ENCODE results near the gene FADS2.
A peak's percentile ranks its signal among the peaks of the same experiment; 100 is the strongest.

FADS2 gene

DNA sequence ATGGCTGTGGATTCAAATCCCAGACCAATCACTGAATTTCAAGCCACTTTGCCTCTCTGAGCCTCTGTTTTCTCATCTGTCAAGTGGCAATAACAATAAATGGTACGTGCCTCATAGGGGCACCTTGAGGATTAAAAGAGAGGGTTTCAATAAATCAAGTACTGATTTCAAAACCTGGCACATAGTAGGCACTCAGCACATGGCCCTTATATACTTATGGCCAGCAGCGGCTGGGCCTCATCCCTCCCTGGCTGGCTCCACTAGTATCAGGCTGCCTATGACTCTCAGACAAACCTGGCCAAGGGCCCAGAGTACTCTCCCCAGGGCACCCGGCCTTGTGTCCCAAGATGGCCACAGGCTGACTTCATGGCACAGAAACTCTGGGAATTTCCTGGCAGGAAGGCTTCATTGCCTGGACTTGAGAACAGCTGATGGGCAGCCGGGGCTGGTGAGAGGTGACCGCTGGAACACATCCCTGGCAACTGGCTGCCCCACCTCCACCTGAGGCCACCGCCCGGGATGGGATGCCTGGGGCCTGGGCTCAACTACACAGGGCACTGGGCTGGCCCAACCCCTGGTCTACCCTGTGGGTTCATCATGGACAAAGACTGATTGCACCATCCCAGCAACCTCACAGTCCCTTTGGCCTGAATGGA is 59.9 kb downstream of the FADS2 start:
- peak; percentile 94 for DNase-seq (ENCODE audit: low spot score)

DNA sequence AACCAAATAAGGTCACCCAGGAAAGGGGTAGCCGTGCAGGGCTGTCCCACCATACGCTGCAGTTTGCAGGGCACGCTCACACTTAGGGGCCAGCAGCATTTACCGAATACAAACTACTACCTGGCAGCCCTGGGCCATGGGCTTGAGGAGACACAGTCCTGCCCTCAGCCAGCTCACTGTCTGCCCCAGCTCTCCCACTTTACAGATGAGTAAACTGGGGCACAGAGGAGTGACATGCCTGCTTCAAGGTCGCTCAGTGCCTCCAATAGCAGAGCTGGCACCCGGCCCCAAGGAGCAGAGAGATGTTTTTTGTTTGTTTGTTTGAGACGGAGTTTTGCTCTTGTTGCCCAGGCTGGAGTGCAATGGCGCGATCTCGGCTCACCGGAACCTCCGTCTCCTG is 60.5 kb downstream of the FADS2 start:
- DNase-seq (ENCODE audit: low spot score), result no peak

DNA sequence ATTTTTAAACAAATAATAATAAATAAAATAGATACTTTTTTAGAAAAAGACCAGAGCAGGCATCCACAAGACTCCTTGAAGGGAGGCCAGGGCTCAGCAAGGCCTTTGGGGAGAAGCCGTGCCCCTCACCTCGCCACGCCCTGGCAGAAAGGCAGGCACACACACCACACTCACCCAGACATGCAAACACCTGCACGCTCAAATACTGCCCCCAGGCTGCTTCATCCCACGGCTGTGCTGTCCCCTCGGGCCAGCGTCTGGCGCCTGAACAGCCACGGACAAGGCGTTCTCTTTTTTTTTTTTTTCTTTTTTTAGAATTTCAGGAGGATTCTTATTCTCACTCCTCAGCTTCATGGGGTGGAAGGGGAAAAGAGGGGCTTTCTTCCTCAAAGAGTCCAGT is 61.7 kb downstream of the FADS2 start:
- DNase-seq (ENCODE audit: low spot score), result no peak

DNA sequence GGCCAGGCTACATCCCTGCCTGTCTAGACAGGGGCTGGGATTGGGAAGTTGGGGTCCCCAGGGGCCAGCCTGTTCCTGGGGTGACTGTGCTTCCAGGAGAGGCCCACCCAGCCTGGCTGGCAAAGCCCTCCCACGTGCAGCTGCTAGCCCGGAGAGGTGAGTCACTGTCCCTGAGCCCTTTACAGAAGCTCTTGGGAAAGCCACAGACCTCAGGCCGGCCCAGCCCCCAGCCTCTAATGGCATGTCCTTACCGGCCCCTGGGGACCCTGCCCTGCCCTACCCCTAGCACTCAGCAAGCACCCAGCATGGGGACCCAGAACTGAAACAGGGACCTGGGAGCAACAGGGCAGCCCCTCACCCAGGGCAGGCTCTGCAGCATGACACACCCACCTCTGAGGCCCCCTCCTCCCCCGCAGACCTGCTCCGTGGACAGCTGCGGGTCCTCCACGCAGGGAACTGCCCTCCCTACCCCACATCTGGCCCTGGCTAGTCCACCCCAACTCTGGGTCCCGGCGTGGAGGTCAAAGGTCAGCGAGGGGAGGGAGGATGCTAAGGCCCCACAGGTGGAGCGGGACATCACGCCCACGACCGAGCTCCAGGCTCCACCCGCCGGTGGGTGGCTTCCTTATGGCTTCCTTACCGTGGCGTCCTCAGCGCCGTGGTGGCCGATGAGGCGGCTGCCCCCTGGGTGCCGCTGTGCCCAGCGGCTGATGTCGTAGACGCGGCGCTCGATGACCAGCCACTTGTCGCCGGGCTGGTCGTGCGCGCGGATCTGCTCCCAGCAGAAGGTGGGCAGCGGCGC is 62.6 kb downstream of the FADS2 start:
- peak; percentile 92 for DNase-seq (ENCODE audit: low spot score)

DNA sequence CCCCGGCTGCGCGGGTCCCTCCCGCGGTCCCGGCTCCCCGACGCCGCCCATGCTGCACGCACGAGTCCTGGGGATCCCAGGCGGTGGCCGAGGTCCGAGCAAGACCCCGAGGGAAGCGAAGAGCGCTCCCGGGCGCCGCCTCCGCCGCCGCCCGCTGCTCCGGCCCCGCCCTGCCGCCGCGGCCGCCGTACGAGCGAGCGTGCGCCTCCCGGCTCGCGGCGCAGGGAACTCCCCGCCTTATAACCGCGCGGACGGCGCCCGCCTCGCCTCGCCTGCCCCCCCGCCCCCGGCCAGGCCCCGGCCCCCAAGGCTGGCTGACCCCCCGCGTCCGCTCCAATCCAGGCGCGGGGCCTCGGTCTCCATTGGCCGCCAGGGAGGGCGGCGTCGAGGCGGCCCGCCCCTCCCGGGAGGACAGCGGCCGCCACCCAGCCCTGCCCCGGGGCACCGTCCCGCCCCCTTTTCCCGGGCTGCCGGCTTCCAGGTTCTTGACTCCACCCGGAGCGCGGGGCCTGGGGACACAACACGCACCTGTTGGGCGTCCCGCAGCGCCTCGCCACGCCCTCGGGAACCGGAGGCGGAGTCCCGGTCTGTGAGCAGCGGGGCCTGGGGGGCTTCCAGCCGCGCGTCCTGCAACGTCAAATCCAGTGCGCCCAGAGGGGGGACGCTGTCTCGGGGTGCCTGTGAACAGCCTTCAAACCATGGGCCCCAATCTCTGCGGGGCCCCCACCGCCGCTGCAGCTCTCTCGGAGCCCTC is 63.4 kb downstream of the FADS2 start, which contains the start of gene FADS3:
Gene FADS3, minus strand, starts transcription at position 215 of the 754 bp plus-strand sequence. Its CDS starts 164 bp downstream, at position 51.
- DNase-seq (ENCODE audit: low spot score), result peak; percentile 93

- DNase-seq (ENCODE audit: low spot score), result no peak
These were observed 63.9 kb downstream of the FADS2 start for GRCh38 chr11:61892085-61892370.

- DNase-seq (ENCODE audit: low spot score), result peak; percentile 75
These were observed 65.9 kb downstream of the FADS2 start for GRCh38 chr11:61893981-61894380.

DNA sequence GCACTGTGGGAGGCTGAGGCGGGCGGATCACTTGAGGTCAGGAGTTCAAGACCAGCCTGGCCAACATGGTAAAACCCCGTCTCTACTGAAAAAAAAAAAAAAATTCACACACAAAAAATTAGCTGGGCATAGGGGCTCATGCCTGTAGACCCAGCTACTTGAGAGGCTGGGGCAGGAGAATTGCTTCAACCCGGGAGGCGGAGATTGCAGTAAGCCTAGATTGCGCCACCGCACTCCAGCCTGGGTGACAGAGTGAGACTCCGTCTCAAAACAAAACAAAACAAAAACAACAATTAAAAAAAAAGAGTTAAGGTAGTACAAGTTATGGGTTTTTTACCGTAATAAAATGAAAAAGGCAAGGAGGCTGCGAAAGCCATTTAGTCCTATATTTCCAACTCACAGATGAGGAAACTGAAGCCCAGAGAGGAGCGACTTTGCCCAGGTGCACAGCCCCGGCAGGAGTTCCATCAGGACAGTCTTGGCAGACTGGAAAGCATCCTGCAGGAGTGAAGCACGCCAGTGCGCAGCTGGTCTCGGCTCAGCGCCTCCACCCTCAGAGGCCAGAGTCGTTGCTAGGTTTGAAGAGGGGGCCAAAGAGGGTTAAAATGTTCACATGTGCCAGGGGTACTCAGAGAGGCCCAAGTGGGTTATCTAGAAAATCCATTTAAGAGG is 67.1 kb downstream of the FADS2 start:
- DNase-seq (ENCODE audit: low spot score), result no peak

DNA sequence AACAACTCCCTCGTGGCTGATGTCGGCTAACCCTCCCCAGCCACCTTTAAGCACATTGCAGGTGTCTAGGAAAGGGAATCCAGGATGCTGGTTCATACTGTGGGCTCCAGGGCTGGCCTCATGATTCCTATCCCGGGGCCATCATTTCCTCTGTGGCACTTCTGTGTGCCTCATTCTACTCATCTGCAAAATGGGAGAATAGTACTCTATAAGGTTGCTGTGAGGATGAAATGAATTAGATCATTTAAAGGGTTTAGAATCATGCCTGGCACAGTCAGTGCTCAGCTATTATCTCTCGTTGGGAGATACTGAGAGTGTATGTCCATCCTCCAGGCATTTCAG is 67.6 kb downstream of the FADS2 start:
- no peak for DNase-seq (ENCODE audit: low spot score)

- no peak for DNase-seq (ENCODE audit: low spot score)
These were observed 68.7 kb downstream of the FADS2 start for GRCh38 chr11:61896665-61897386.

DNA sequence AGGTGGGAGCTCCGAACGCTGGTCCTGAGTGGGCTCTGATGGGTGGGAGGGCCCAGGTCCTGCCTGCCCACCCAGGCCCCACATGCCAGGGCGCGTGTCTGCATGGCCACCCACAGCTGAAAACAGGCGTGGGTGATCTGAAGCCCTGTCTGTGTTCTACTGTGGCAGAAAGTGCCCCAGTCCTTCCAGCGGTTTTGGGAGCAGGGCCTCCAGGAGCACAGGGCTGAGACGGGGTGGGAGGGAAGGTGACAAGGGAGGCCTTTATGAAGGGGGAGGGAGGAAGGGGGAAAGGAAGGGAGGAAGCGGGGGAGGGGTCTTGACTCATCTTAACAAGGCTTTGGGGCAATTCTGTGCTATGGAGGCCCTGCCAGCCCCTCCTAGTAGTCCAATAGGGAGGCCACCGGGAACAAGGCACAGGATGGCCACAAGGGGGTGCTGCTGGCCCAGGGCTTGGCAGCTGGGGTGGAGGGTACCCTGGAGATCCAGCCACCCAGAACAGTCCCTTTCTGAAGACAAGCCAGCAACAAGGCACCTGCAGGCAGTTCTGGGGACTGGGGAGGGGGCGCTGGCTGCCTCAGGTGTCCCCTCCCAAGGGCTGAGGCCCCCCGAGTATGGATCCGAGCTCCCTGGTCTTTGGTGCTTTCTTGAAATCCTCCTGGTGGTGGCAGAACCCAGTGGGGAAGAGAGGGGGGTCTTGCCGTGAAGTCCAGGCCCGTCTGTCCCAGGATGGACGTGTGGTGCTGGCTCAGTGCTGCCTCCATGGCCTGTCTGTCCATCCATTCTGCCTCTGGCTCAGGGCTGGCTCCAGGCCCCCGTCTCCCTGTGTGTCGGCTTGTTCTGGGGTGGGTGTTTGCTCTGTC is 69.5 kb downstream of the FADS2 start:
- DNase-seq (ENCODE audit: low spot score), result peak; percentile 94

- DNase-seq (ENCODE audit: low spot score), result no peak
These were observed 70.1 kb downstream of the FADS2 start for GRCh38 chr11:61898247-61898582.

- DNase-seq (ENCODE audit: low spot score), result peak; percentile 94
These were observed 71.2 kb downstream of the FADS2 start for GRCh38 chr11:61899146-61899841.

- no peak for DNase-seq (ENCODE audit: low spot score)
These were observed 72.2 kb downstream of the FADS2 start for GRCh38 chr11:61900251-61900650.

DNA sequence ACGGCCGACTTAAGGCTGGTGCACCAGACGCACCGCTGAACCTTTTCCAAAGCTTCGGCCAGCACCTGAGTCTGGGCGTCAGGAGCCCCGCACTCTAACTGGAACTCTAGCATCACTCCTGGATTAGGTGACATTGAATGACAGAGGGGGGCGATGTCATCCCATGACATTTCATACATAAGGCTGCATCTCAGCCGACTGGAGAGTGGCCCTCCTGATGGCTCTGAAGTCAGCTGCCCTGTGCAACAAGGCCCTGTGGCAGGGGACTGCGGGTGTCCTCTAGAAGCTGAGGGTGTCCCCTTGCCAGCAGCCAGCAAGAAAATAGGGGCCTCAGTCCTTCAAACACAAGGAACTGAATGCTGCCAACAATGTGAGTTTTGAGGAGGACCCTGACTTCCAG is 73.3 kb downstream of the FADS2 start:
- no peak for DNase-seq (ENCODE audit: low spot score)

DNA sequence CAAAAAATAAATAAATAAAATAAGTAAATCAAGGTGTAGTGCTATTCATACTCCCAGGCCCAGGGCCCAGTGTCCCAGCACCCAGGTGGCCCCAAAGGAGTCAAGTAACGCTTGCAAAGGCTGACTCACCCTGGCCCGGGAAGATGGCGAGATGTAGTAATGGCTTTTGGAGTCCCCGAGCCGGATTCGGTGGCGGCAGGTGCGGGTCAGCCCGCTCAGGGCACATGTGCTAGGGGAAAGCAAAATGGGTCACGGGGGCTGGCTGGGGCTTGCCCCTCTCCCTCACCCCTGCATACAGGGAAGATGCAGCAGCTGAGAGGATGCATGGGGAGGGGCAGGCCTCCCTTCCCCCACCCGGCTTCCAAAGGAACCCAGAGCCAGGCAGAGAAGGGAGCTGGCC is 74.2 kb downstream of the FADS2 start:
- no peak for DNase-seq (ENCODE audit: low spot score)

DNA sequence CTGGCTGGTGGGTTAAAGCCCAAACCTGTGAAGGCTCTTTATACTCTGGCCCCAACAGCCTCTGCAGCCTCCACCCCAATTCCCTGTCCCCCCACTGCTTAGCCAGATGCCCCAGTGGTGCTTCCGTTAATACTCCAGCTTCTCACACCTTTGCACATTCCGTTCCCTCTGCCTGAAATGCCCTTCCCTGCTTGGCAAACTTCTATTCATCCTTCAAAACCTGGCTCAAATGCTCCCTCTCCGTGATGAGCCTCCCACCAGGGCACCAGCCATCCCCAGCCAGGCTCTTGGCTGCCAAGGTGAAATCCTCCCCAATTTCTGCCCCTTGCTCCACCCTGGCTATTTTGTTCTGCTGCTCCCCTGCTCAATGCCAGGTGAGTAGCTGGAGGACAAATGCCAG is 75.7 kb downstream of the FADS2 start:
- DNase-seq (ENCODE audit: low spot score), result no peak

DNA sequence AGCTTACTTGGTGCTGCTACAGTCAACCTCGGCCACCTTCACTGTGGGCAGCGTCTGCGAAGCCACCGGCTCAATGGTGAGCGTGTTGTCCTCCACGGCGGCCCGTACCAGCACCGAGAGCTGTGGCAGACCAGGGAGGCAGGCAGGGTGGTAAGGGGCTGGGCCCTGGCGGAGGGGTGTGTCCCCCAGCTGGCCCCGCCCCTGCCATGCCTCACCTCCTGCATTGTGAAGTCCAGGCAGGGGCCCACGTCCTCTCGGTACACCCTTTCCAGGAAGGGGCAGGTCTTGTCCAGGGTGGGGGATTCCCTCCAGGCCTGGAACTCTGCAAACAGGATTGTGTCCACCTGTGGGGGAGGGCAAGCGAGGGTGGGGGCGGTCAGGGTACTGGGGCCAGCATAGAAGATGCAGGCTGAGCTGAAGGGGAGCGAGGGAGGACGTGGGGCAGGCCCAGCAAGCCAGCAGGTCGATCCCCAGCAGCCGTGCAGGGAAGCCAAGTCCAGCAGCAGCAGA is 76.5 kb downstream of the FADS2 start:
- no peak for DNase-seq (ENCODE audit: low spot score)

DNA sequence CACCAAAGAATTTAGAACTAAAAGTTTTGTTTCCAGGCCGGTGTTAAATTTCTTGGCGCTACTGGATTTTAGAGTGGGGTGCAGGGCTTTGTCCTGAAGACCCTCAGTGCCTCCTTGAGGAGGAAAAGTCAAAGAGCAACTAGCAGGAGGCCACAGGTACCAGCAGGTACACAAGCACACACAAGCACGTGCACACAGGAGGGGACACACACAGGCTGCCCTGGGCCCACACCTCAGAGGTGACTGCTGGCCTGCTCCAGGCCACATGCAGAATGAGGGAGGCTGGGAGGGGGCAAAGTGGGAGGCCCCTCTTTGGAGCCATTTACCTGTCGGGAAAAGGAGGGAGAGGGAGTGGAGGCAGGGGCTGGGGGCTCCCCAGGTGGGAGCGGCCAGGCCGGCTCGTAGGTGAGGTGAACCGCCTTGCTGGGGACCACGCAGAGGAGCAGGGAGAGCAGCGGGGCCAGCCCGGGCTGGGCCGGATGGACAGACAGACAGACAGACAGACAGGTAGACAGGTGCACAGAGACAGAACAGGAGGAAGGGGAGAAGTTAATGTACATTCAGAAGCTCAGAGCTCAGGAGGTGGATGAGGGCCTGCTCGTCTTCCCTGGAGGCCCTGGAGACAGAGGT is 77.1 kb downstream of the FADS2 start:
- DNase-seq (ENCODE audit: low spot score), result no peak

Measured in hepatic stellate cell (primary cell).